Endodermal cell (in vitro differentiated cells): ENCODE data around the gene GDF11. TPM values are rescaled to one million over a fixed set of nuclear protein-coding genes. Genes with fewer than 3 reads are reported as not detected.

Experiments used
- DNase-seq: peaks from one replicate; pipeline ENCODE4 v3.0.0-alpha.2; 2017
- H3K27ac ChIP-seq: 2 replicates; pipeline ENCODE4 v1.5.1; 2013; ENCODE audit warnings: mild to moderate bottlenecking, low read depth, low read length, moderate library complexity
- H3K27me3 ChIP-seq: 2 replicates; pipeline ENCODE4 v1.6.1; 2013; ENCODE audit warnings: mild to moderate bottlenecking, low read length, moderate library complexity; ENCODE audit not compliant: insufficient read depth, control insufficient read depth, poor library complexity, severe bottlenecking
- H3K36me3 ChIP-seq: 2 replicates; pipeline ENCODE4 v1.7.0; 2013; ENCODE audit warnings: mild to moderate bottlenecking, low read length, moderate library complexity; ENCODE audit not compliant: control insufficient read depth, insufficient read depth
- H3K4me1 ChIP-seq: one replicate; pipeline ENCODE4 v1.7.0; 2013; ENCODE audit warnings: low read length; ENCODE audit not compliant: control insufficient read depth, insufficient read depth
- H3K4me3 ChIP-seq: 2 replicates; pipeline ENCODE4 v1.5.1; 2013; ENCODE audit warnings: mild to moderate bottlenecking, low read length, moderate library complexity
- H3K9ac ChIP-seq: 2 replicates; pipeline ENCODE4 v1.6.1; 2013; ENCODE audit warnings: mild to moderate bottlenecking, low read length, moderate library complexity; ENCODE audit not compliant: poor library complexity, severe bottlenecking; ENCODE audit errors: extremely low read depth
- H3K9me3 ChIP-seq: 2 replicates; pipeline ENCODE4 v1.6.1; 2013; ENCODE audit warnings: mild to moderate bottlenecking, low read length, moderate library complexity; ENCODE audit not compliant: control insufficient read depth
- H3K27ac Mint-ChIP-seq: 2 replicates; pipeline ENCODE4 v1.8.0; 2020; ENCODE audit warnings: mixed read lengths
- H3K27me3 Mint-ChIP-seq: 2 replicates; pipeline ENCODE4 v1.8.0; 2021; ENCODE audit warnings: mild to moderate bottlenecking, mixed read lengths; ENCODE audit not compliant: insufficient read depth
- H3K36me3 Mint-ChIP-seq: 2 replicates; pipeline ENCODE4 v1.8.0; 2020; ENCODE audit warnings: low read depth, mixed read lengths
- H3K4me1 Mint-ChIP-seq: 2 replicates; pipeline ENCODE4 v1.8.0; 2020; ENCODE audit warnings: mixed read lengths
- H3K4me3 Mint-ChIP-seq: 2 replicates; pipeline ENCODE4 v1.8.0; 2020; ENCODE audit warnings: mild to moderate bottlenecking, moderate library complexity, mixed read lengths
- H3K9me3 Mint-ChIP-seq: 2 replicates; pipeline ENCODE4 v1.8.0; 2020; ENCODE audit warnings: mild to moderate bottlenecking, mixed read lengths
- CTCF ChIP-seq: fragments of 200-600 bp; sonication (generic); conservative IDR thresholded peaks from 2 replicates; pipeline ENCODE4 v1.5.0; 2021; ENCODE audit warnings: antibody characterized with exemption, mild to moderate bottlenecking
- WGBS, 2 experiments: methylation state at CpG; one replicate each; pipeline versions ENCODE4 v1.1.5 to v1.1.7; 2013; ENCODE audit warnings: missing lambda C conversion rate in 2 of 2, mixed read lengths in 1 of 2; ENCODE audit not compliant: insufficient coverage in 1 of 2, insufficient read length in 1 of 2; 5-methylcytosine and 5-hydroxymethylcytosine counted together
- total RNA-seq, 2 donors: library from RNA; stranded (reverse); fragmentation: NEBNext Ultra II Directional in 1 of 2; extraction: Animal tissue kit (Norgen Biotek cat#: 25700) in 1 of 2; gene quantifications; 2 replicates in 1 of 2; 3 replicates in 1 of 2; pipeline ENCODE4 v1.2.1, GENCODE V29; 2021

Gene GDF11
- total RNA-seq, 2 donors from 2014 or later: 29.8 to 33.0 TPM

GRCh38 chr12:55715169-55715764, 27.7 kb upstream of the GDF11 start:
- Histone ChIP-seq H3K9me3 (no peaks in the 10 kb centered on the region), H3K4me1 (peaks cover 5% of the 10 kb centered on the region), H3K27me3 (peaks cover 31% of the 10 kb centered on the region), H3K4me3 (peak overlapping the region; percentile 88), H3K9ac (peak overlapping the region; percentile 60), H3K36me3 (peaks cover 3% of the 10 kb centered on the region), H3K27ac (no peak overlapping the region)
- peaks cover 2% of the 10 kb centered on the region for H3K36me3 Mint-ChIP-seq
- H3K9me3 Mint-ChIP-seq: no peaks in the 10 kb centered on the region
- H3K27me3 Mint-ChIP-seq: peaks cover 31% of the 10 kb centered on the region
- TF ChIP-seq CTCF: no peak
- WGBS, 2 experiments: 81 to 83% methylated on average over 5 to 7 of the region's 7 CpGs
- H3K4me1 Mint-ChIP-seq: peaks cover 31% of the 10 kb centered on the region
- H3K27ac Mint-ChIP-seq: peak overlapping the region; percentile 89
- no peak for DNase-seq
- peak overlapping the region; percentile 78 for H3K4me3 Mint-ChIP-seq

- Mint-ChIP-seq H3K4me1 (peaks cover 31% of the 10 kb centered on the region), H3K9me3 (no peaks in the 10 kb centered on the region), H3K36me3 (peaks cover 2% of the 10 kb centered on the region), H3K4me3 (peak within 1 kb of the TSS; percentile 78), H3K27me3 (peaks cover 24% of the 10 kb centered on the region), H3K27ac (peak within 1 kb of the TSS; percentile 89)
- peak within 1 kb of the TSS; percentile 81 for H3K27ac ChIP-seq
- peaks cover 5% of the 10 kb centered on the region for H3K4me1 ChIP-seq
- peak within 1 kb of the TSS; percentile 88 for H3K4me3 ChIP-seq
- H3K9ac ChIP-seq: peak within 1 kb of the TSS; percentile 60
- H3K27me3 ChIP-seq: peaks cover 24% of the 10 kb centered on the region
- WGBS, 2 experiments: 0 to 1% methylated on average over 15 to 42 of the region's 42 CpGs
- no peaks in the 10 kb centered on the region for H3K9me3 ChIP-seq
- peaks cover 3% of the 10 kb centered on the region for H3K36me3 ChIP-seq
- peak; percentile 99 for DNase-seq
- peak; percentile 18 for TF ChIP-seq CTCF
These were observed 26.9 kb upstream of the GDF11 start, which contains the start of gene BLOC1S1 for GRCh38 chr12:55715833-55716581. Gene BLOC1S1 (plus strand): TSS chr12:55716046. CDS start chr12:55716052, 6 bp downstream.

GRCh38 chr12:55716582-55716957, 26.4 kb upstream of the GDF11 start:
- Mint-ChIP-seq H3K9me3 (no peaks in the 10 kb centered on the region), H3K4me3 (peak overlapping the region; percentile 78), H3K27me3 (peaks cover 22% of the 10 kb centered on the region), H3K27ac (peak overlapping the region; percentile 89), H3K36me3 (peaks cover 2% of the 10 kb centered on the region), H3K4me1 (peaks cover 31% of the 10 kb centered on the region)
- Histone ChIP-seq H3K4me3 (peak overlapping the region; percentile 88), H3K9me3 (no peaks in the 10 kb centered on the region), H3K36me3 (peaks cover 3% of the 10 kb centered on the region), H3K27ac (peak overlapping the region; percentile 81), H3K27me3 (peaks cover 23% of the 10 kb centered on the region), H3K9ac (peak overlapping the region; percentile 60), H3K4me1 (peaks cover 5% of the 10 kb centered on the region)
- no peak for TF ChIP-seq CTCF
- no peak for DNase-seq
- 0 to 3% methylated on average over 2 to 12 of the region's 13 CpGs for WGBS, 2 experiments
